ENCODE results near the gene AUTS2. TPM values are rescaled to one million over a fixed set of nuclear protein-coding genes. Genes with fewer than 3 reads are reported as not detected.

AUTS2 gene
- total and polyA plus RNA-seq, 2 of the 8 experiments (the other 6 are each of a cell fraction or from before 2014, with no cell fraction given) = 25.9 to 101 TPM

GRCh38 chr7:70317356-70317755 lies 719.1 kb downstream of the AUTS2 start:
- Histone ChIP-seq H3K27ac (ENCODE audit: low read depth, low read length) (no peak overlapping the region), H4K20me1 (replicated peaks in 1 of 2; ENCODE audit: control insufficient read depth in 1 of 2, insufficient read depth in 2 of 2, low read length in 2 of 2) (no peaks in the 10 kb centered on the region), H2BK15ac (ENCODE audit: low read length) (no peak overlapping the region), H4K5ac (ENCODE audit: insufficient read length, low read depth, low read length) (no peak overlapping the region), H3K9ac (replicated peaks in 1 of 4; ENCODE audit: extremely low read depth in 1 of 4, low read depth in 3 of 4, low read length in 3 of 4) (no peak overlapping the region), H2BK20ac (ENCODE audit: low read length) (0 out of 2 replicates have a peak overlapping the region, but pooled peaks have one; percentile 13), H3K56ac (replicated peaks; ENCODE audit: insufficient read length, low read depth, low read length) (no peak overlapping the region), H3K18ac (ENCODE audit: extremely low read depth, low read length) (0 out of 2 replicates have a peak overlapping the region, but pooled peaks have one; percentile 16), H3K4me2 (ENCODE audit: insufficient read depth in 1 of 2, low read depth in 2 of 2, low read length in 2 of 2) (no peak overlapping the region), H2AFZ (ENCODE audit: low read length) (no peak overlapping the region), H3K79me2 (ENCODE audit: control insufficient read depth in 1 of 2, insufficient read depth in 2 of 2, low read length in 2 of 2) (no peaks in the 10 kb centered on the region), H2BK5ac (ENCODE audit: low read depth, low read length) (no peak overlapping the region), H3K23ac (ENCODE audit: insufficient read length) (no peak overlapping the region), H3K79me1 (ENCODE audit: low read depth, low read length) (no peaks in the 10 kb centered on the region), H3K14ac (ENCODE audit: insufficient read length) (no peak overlapping the region), H2AK5ac (ENCODE audit: low read depth, low read length) (no peak overlapping the region), H3K23me2 (ENCODE audit: low read depth, low read length) (no peaks in the 10 kb centered on the region), H3K27me3 (replicated peaks in 1 of 4; ENCODE audit: control insufficient read depth in 3 of 4, extremely low read depth in 1 of 4, insufficient read depth in 3 of 4, low read length in 3 of 4) (no peaks in the 10 kb centered on the region), H4K91ac (replicated peaks; ENCODE audit: insufficient read length, low read length) (no peak overlapping the region), H3K36me3 (ENCODE audit: control insufficient read depth in 2 of 4, insufficient read depth in 4 of 4, low read length in 3 of 4) (no peaks in the 10 kb centered on the region), H2BK12ac (ENCODE audit: low read depth, low read length) (no peak overlapping the region), H3K4me3 (ENCODE audit: extremely low read depth in 1 of 4, insufficient read depth in 2 of 4, low read depth in 3 of 4, low read length in 4 of 4) (no peak overlapping the region), H3K9me3 (ENCODE audit: insufficient read depth in 2 of 2, low read depth in 1 of 2, low read length in 1 of 2) (no peaks in the 10 kb centered on the region), H2BK120ac (replicated peaks; ENCODE audit: low read depth, low read length) (no peak overlapping the region), H4K8ac (ENCODE audit: extremely low read depth, insufficient read depth, low read length) (no peak overlapping the region), H3K4me1 (replicated peaks in 1 of 4; ENCODE audit: control insufficient read depth in 3 of 4, insufficient read depth in 4 of 4, low read length in 3 of 4) (peaks cover 2 to 9% (median 6%) of the 10 kb centered on the region in 4 experiments; a peak in 6 of 7 replicates), H3K4ac (replicated peaks; ENCODE audit: insufficient read length, low read depth, low read length) (no peak overlapping the region)
- no peak for FAIRE-seq
- CTCF ChIA-PET (ENCODE audit: partially characterized antibody) = no interaction called here
- DNase-seq (ENCODE audit: low read depth in 1 of 2, low spot score in 2 of 2) = no peak
- TF ChIP-seq NANOG (IDR thresholded peaks at IDR 0.05; ENCODE audit: insufficient read depth, low read depth, low read length, poor library complexity, severe bottlenecking) (no peak), JUN (IDR thresholded peaks at IDR 0.05; ENCODE audit: low read depth, low read length) (no peak), KDM1A (IDR thresholded peaks at IDR 0.05; ENCODE audit: borderline replicate concordance, low read length) (no peak), GTF2F1 (IDR thresholded peaks at IDR 0.05; ENCODE audit: borderline replicate concordance, low read depth, low read length) (no peak), ASH2L (IDR thresholded peaks at IDR 0.05; ENCODE audit: low read length) (no peak), MAX (IDR thresholded peaks at IDR 0.05) (no peak), SP2 (IDR thresholded peaks at IDR 0.05; ENCODE audit: low read length) (no peak)
- POLR2A ChIA-PET (ENCODE audit: partially characterized antibody) = no interaction called here
- WGBS, 2 experiments (ENCODE audit: extremely low coverage in 1 of 2, insufficient coverage in 1 of 2, insufficient read length in 1 of 2, insufficient replicate concordance in 2 of 2, low coverage in 1 of 2, low lambda C conversion rate in 2 of 2, missing lambda C conversion rate in 1 of 2) = 95% methylated on average over 2 of the region's 2 CpGs; no CpG with 5 or more reads in 1 of the 2 experiments
